Glutamatergic neuron (in vitro differentiated cells): Measurements from ENCODE around the gene GET4. TPM values are rescaled to one million over a fixed set of nuclear protein-coding genes. Genes with fewer than 3 reads are reported as not detected.

Source experiments
- DNase-seq: peaks from one replicate; pipeline ENCODE4 v3.0.0; 2022
- H3K27ac Mint-ChIP-seq: one replicate; pipeline ENCODE4 v1.8.0; 2020; ENCODE audit warnings: mild to moderate bottlenecking, mixed read lengths, inconsistent platforms; ENCODE audit not compliant: unreplicated experiment
- H3K27me3 Mint-ChIP-seq: one replicate; pipeline ENCODE4 v1.8.0; 2020; ENCODE audit warnings: mild to moderate bottlenecking, moderate library complexity, mixed read lengths, inconsistent platforms; ENCODE audit not compliant: unreplicated experiment
- H3K36me3 Mint-ChIP-seq: one replicate; pipeline ENCODE4 v1.8.0; 2020; ENCODE audit warnings: mild to moderate bottlenecking, mixed read lengths, inconsistent platforms; ENCODE audit not compliant: unreplicated experiment
- H3K4me1 Mint-ChIP-seq: one replicate; pipeline ENCODE4 v1.8.0; 2020; ENCODE audit warnings: mild to moderate bottlenecking, low read depth, mixed read lengths, inconsistent platforms; ENCODE audit not compliant: unreplicated experiment
- H3K4me3 Mint-ChIP-seq: one replicate; pipeline ENCODE4 v1.8.0; 2020; ENCODE audit warnings: mild to moderate bottlenecking, mixed read lengths, inconsistent platforms; ENCODE audit not compliant: unreplicated experiment
- H3K9me3 Mint-ChIP-seq: one replicate; pipeline ENCODE4 v1.8.0; 2020; ENCODE audit warnings: mild to moderate bottlenecking, moderate library complexity, mixed read lengths, inconsistent platforms; ENCODE audit not compliant: unreplicated experiment
- total RNA-seq: library from RNA; stranded (reverse); fragmentation: NEBNext Ultra II Directional; extraction: Animal tissue kit (Norgen Biotek cat#: 25700); gene quantifications from one replicate; pipeline ENCODE4 v1.2.1, GENCODE V29; 2021; ENCODE audit not compliant: unreplicated experiment
- TF ChIP-seq, protein P1 (sequence below): fragments of 200-600 bp; sonication (generic); IDR thresholded peaks from one replicate; pipeline ENCODE4 v1.5.0; 2021; ENCODE audit not compliant: partially characterized antibody, unreplicated experiment

The GET4 gene
- total RNA-seq, 1 donor from 2014 or later = 70.2 TPM

DNA sequence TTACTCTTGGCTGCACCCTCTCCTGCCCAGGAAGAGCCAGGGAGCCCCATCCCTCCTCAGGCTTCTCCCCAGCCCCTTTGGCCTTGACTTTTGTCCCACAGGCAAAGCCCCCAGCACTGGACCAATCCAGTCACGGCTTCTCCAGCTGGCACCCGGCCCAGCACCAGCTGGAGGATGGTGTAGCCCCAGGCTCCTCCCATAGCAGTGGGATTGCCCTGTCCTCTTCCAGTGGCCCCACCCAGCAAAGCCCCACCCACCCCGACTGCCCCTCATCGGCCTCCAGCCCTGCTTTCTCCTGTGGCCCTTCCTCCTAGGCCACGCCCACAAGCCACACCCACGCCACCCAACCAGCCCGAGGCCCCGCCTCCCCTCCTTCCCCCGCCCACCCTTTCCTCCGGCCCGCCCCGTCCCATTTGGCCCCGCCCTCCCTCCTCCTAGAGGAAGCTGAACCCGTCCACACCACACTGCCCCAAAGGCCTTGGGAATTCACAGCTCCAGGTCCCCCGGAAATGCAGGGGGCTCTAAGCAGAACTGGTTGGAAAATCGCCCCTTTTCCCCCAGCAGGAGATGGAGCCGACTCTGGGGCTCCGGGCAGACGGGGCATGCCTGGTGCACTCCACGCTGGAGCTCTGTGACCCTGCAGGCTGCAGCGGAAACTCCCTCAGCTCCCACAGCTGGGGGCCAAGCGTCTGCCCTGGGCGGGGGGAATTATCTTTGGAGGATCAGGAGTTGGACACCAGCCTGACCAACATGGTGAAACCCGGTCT lies 25.2 kb downstream of the GET4 start:
- DNase-seq = peak; percentile 75
- H3K4me1 Mint-ChIP-seq = no peaks in the 10 kb centered on the region
- no peak overlapping the region for H3K4me3 Mint-ChIP-seq
- H3K9me3 Mint-ChIP-seq = peaks cover 3% of the 10 kb centered on the region
- H3K27me3 Mint-ChIP-seq = peaks cover 8% of the 10 kb centered on the region
- no peaks in the 10 kb centered on the region for H3K36me3 Mint-ChIP-seq
- H3K27ac Mint-ChIP-seq = no peak overlapping the region
- TF ChIP-seq, protein P1, sequence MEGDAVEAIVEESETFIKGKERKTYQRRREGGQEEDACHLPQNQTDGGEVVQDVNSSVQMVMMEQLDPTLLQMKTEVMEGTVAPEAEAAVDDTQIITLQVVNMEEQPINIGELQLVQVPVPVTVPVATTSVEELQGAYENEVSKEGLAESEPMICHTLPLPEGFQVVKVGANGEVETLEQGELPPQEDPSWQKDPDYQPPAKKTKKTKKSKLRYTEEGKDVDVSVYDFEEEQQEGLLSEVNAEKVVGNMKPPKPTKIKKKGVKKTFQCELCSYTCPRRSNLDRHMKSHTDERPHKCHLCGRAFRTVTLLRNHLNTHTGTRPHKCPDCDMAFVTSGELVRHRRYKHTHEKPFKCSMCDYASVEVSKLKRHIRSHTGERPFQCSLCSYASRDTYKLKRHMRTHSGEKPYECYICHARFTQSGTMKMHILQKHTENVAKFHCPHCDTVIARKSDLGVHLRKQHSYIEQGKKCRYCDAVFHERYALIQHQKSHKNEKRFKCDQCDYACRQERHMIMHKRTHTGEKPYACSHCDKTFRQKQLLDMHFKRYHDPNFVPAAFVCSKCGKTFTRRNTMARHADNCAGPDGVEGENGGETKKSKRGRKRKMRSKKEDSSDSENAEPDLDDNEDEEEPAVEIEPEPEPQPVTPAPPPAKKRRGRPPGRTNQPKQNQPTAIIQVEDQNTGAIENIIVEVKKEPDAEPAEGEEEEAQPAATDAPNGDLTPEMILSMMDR = no peak

DNA sequence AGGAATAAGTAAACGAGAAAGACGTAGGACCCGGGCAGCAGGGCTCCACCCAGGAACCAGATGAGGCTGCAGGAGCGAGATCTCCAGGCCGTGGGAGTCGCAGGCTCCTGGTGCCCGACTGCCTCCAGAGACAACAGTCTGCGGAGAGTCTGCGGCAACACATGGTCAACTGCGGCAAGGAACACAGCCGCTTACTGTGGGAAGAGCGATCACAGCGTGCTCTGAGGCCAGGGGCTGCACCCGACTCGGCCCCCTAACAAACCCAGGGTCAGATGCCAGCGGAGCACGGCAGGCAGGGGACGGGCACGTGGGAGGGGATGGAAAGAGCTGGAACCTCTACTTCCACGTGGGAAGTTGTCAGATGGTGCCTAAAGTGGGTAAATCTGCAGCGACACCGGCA lies 26.6 kb downstream of the GET4 start:
- Mint-ChIP-seq H3K9me3 (peaks cover 2% of the 10 kb centered on the region), H3K27ac (no peak overlapping the region), H3K4me3 (no peak overlapping the region), H3K36me3 (no peaks in the 10 kb centered on the region), H3K4me1 (no peaks in the 10 kb centered on the region), H3K27me3 (peaks cover 7% of the 10 kb centered on the region)
- TF ChIP-seq, protein P1 = no peak
- no peak for DNase-seq

DNA sequence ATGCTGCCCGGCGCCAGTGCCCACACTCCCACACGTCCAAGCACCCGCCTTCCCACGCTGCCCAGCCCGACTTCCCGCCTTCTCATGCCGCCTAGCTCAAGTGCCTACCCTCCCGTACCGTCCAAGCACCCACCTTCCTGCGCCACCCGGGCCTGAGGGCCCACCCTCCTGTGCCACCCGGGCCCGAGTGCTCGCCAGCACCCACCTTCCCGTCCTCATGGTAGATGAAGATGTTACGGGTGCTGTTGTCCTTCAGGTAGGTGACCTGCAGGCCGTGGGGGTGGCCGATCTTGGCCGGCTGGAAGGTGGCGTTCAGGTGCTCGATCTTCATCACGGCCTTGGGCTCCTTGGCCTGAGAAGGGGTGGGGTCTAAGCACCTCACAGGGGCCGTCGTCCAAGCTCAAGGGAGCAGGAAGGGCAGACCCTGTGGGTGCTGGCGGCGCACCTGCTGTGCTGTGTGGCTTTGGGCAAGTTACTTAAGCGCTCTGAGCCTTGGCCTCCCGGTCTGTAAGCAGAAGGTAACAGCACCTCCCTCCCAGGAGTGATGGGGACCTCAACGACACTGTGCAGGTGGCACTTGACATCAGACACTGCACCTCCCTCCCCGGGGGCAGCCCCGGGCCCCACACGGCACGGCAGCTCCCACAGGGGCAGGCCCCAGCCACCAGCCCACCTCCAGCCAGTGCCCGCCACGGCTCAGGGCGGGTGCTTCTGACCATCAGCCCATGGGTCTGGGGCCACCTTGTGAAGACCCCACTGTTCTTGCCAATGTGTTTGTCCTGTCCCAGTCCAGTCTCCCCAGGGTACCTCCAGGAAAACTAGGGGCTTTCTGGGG lies 27.8 kb downstream of the GET4 start:
- H3K4me1 Mint-ChIP-seq = no peaks in the 10 kb centered on the region
- H3K27me3 Mint-ChIP-seq = peaks cover 7% of the 10 kb centered on the region
- peaks cover 2% of the 10 kb centered on the region for H3K9me3 Mint-ChIP-seq
- DNase-seq = no peak
- H3K36me3 Mint-ChIP-seq = no peaks in the 10 kb centered on the region
- H3K27ac Mint-ChIP-seq = no peak overlapping the region
- H3K4me3 Mint-ChIP-seq = no peak overlapping the region
- TF ChIP-seq, protein P1 = no peak

DNA sequence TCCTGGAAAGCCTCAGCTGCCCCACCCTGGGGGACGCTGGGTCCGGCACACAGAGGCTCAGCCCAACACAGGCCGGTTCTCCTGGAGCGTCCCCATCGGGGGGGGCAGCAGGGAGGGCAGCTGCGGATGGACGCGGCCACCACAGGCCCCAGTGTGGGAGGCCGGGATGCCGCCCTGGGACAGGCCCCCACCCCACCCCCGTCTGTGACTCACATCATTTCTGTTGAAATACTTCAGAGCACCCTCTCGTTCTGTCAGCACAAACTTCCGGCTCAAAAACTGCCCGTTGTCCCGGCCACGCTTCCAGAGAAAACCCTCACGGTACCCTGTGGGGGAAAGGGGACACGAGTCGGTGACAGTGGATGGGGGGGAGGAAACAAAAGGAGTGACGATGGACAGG lies 28.5 kb downstream of the GET4 start:
- H3K4me3 Mint-ChIP-seq = no peak overlapping the region
- H3K27ac Mint-ChIP-seq = no peak overlapping the region
- H3K4me1 Mint-ChIP-seq = no peaks in the 10 kb centered on the region
- no peaks in the 10 kb centered on the region for H3K9me3 Mint-ChIP-seq
- H3K27me3 Mint-ChIP-seq = peaks cover 4% of the 10 kb centered on the region
- TF ChIP-seq, protein P1 = no peak
- DNase-seq = no peak
- H3K36me3 Mint-ChIP-seq = no peaks in the 10 kb centered on the region

GRCh38 chr7:906776-907157 lies 30.4 kb downstream of the GET4 start:
- peak; percentile 58 for DNase-seq
- Mint-ChIP-seq H3K9me3 (peaks cover 2% of the 10 kb centered on the region), H3K36me3 (no peaks in the 10 kb centered on the region), H3K4me1 (no peaks in the 10 kb centered on the region), H3K4me3 (no peak overlapping the region), H3K27me3 (peaks cover 4% of the 10 kb centered on the region), H3K27ac (no peak overlapping the region)
- TF ChIP-seq, protein P1 = no peak
